NOMO-1 (cell line): Measurements from ENCODE around the gene SCG5.

Experiments used
- DNase-seq, 2 experiments: peaks; one replicate each; lab custom pipeline; 2025; ENCODE audit not compliant: unreplicated experiment in 2 of 2; lab: John Stamatoyannopoulos, UW

Gene SCG5

DNA sequence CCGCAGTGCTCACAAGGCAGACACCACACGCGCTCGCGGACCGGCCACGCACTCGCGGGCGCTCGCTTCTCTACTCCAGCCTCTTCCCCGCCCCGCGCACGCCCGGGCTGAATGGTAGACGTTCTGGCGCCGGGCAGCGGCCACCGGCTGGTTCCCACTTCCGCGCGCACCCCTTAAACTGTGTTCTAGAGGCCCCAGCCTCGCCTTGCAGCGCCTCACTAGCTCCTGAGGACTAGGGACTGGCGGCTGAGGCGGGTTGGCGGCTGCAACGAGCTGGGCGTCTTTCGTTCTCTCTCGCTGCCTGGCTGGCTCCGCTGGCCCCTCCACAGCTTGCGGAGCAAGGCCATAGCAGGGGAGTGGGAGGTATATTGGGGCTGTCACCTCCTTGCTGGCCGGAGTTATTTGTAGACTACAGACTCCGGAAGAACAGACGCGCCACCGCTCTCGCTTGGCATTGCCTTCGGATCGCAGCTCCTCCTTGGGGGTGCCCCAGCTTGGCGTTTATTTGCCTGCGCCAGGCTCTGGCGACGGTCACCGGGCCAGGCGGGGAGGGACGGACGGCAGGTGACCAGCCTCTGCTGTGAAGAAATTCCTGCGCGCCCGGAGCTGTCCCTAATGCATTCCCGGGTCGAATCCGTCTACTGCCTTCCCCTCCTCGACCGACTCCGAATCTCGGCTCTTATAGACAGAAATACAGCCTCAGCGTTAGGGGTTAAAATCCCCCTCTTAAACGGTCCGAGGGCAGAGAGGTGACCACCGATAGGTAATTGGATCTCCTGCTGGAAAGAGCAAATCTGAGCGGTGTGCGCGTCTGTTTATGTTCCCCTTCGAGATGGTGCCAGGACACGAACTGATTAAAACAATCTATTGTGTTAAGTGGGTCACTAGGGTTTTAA lies 77.6 kb downstream of the SCG5 start:
- no peak for DNase-seq

GRCh38 chr15:32721596-32721995 lies 80.1 kb downstream of the SCG5 start:
- DNase-seq: no peak

- no peak for DNase-seq
Observed at GRCh38 chr15:32722136-32722535, 80.6 kb downstream of the SCG5 start.

DNA sequence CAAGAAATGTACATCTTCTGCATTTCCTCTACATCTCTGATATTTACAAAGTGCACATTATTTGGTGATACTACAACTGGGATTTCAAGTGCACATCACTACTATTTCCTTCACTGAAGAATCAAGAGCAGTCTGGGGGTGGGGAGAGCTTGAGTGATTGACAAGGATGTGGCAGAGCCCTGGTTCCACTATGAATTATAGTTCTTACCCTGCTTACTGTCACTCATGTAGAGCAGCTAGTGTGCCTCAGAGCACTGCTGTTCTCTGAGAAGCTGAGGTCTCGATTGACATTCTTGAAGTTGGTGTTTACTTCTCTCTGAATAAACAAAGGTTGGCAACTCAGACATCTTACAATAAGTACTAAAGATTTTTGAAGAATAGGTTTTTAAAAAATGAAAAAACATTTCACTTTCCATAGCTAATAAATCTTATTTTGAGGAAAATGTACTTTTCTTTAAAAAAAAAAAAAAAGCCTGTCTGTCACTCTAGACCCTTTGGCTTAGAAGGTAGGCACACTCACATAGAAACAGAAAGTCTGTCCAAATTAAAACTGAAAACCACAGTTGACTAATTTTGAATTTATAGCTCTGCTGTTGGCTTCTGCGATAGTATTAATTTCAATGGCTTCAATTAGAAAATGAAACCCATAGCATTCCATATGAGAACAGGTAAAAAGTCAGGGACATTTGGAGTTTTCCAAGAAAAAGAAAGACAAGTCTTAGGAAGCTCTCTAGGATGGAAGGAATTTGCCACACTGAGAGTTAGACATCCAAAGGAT lies 81.8 kb downstream of the SCG5 start:
- DNase-seq: no peak

- no peak for DNase-seq
Observed at GRCh38 chr15:32729700-32730395, 88.3 kb downstream of the SCG5 start.

DNA sequence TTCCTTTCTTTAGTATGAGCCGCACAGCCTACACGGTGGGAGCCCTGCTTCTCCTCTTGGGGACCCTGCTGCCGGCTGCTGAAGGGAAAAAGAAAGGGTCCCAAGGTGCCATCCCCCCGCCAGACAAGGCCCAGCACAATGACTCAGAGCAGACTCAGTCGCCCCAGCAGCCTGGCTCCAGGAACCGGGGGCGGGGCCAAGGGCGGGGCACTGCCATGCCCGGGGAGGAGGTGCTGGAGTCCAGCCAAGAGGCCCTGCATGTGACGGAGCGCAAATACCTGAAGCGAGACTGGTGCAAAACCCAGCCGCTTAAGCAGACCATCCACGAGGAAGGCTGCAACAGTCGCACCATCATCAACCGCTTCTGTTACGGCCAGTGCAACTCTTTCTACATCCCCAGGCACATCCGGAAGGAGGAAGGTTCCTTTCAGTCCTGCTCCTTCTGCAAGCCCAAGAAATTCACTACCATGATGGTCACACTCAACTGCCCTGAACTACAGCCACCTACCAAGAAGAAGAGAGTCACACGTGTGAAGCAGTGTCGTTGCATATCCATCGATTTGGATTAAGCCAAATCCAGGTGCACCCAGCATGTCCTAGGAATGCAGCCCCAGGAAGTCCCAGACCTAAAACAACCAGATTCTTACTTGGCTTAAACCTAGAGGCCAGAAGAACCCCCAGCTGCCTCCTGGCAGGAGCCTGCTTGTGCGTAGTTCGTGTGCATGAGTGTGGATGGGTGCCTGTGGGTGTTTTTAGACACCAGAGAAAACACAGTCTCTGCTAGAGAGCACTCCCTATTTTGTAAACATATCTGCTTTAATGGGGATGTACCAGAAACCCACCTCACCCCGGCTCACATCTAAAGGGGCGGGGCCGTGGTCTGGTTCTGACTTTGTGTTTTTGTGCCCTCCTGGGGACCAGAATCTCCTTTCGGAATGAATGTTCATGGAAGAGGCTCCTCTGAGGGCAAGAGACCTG lies 89.5 kb downstream of the SCG5 start:
- DNase-seq: no peak

DNA sequence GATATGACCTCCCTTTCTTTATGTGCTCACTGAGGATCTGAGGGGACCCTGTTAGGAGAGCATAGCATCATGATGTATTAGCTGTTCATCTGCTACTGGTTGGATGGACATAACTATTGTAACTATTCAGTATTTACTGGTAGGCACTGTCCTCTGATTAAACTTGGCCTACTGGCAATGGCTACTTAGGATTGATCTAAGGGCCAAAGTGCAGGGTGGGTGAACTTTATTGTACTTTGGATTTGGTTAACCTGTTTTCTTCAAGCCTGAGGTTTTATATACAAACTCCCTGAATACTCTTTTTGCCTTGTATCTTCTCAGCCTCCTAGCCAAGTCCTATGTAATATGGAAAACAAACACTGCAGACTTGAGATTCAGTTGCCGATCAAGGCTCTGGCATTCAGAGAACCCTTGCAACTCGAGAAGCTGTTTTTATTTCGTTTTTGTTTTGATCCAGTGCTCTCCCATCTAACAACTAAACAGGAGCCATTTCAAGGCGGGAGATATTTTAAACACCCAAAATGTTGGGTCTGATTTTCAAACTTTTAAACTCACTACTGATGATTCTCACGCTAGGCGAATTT lies 91.2 kb downstream of the SCG5 start:
- no peak for DNase-seq

- DNase-seq: no peak
Observed at GRCh38 chr15:32733281-32733680, 91.8 kb downstream of the SCG5 start.

- DNase-seq: no peak
Observed at GRCh38 chr15:32735989-32736700, 94.6 kb downstream of the SCG5 start.

DNA sequence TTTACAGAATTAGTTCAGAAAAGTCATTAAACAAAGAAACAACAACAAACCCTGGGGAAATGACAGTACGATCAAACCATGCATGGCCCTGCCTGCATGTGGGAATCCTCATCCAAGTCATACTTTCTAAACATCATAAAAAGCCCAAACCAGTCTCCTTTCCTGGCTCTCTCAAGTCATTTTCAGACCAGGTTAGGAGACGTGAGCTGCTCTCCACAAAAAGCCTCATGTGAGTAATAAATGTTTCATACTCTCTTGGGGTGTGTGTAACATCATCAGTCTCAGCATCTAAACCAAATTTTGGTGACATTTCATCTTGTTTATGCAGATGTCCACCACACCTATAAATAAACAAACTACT lies 95.2 kb downstream of the SCG5 start:
- DNase-seq: no peak

DNA sequence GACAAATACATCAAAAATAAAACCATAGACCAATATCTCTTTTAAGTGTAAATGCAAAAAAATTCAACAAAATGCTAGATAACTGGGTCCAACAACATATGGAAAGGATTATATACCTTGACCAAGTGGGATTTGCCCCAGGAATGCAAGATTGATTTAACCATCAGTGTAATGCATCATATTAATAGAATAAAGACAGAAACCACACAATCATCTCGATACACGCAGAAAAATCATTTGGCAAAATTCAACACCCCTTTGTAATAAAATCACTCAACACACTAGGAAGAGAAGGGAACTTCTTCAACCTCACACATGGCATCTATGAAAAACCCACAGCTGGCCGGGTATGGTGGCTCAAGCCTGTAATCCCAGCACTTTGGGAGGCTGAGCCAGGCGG lies 95.8 kb downstream of the SCG5 start:
- no peak for DNase-seq

- no peak for DNase-seq
Observed at GRCh38 chr15:32738666-32739065, 97.2 kb downstream of the SCG5 start.

DNA sequence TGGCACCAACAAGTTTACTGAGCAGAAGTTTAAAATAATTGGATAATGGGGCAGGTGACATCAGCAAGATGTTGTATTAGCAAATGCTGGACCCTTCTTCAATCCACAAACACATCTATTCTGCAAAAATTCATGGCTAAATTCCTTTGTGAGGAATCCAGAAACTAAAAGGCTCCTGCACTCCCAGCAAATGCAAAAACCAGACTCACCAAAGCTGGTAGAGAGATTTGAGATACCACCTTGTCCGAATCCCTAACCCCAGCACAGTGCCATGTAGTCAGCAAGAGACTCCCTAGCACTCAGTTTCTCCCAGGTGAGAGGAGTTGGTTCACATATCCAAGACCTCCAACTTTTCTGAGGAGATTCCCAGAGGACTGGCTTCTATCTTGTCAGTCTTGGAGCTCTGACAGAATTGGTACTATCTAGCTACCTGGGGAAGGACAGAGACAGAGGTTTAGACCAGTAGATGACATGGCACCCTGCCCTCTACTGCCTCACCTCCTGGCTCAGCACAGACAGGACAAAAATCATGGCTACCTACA lies 98.1 kb downstream of the SCG5 start:
- DNase-seq: no peak

DNA sequence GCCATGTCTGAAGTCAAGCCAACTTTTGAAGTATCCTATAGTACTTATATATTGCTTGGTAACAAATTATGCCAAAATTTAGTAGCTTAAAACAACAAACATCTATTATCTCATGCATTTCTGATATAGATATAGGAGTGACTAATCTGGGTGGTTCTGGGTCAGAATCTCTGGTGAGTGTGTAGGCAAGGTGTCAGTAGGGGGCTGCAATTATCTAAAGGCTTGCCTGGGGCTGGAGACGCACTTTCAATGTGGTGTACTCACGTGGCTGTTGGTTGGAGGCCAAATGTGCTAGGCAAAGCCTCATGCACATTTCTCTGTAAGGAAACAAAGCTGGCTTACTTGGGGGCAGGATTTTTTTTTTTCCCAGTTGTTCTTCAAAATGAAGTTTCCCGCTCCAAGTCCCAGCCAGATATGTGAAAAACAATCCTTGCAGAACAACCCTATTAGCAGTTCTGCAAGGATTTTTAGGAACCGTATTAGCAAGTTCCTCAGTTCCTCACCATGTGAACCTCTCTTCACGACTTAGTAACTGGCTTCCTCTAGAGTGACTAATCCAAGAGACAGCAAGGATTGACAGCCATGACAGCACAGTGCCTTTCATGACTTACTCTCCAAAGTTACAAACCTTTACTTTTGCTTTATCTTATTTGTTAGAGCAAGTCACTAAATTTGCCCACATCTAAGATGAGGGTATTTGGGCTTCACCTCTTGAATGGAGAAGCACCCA lies 102.1 kb downstream of the SCG5 start:
- DNase-seq: no peak

- no peak for DNase-seq
Observed at GRCh38 chr15:32746116-32746857, 104.8 kb downstream of the SCG5 start.
